SK-N-SH treated with all-trans-retinoic acid at 6 μM for 48 hours (cell line): Measurements from ENCODE around the gene GPRASP3.

Experiments used
- ISL1 ChIP-seq: fragments of 250-450 bp; sonication (Bioruptor Pico); IDR thresholded peaks from 2 replicates; pipeline ENCODE4 v2.1.2; 2022; ENCODE audit warnings: mild to moderate bottlenecking, moderate library complexity
- ZC3H10 ChIP-seq: fragments of 250-450 bp; sonication (Bioruptor Pico); IDR thresholded peaks from 2 replicates; pipeline ENCODE4 v1.5.1; 2021; ENCODE audit warnings: mild to moderate bottlenecking, moderate library complexity
- ZNF70 ChIP-seq: fragments of 450-650 bp; formaldehyde crosslinking; IDR thresholded peaks from 2 replicates; pipeline ENCODE4 v1.5.0; 2020; ENCODE audit warnings: mild to moderate bottlenecking, moderate library complexity

DNA sequence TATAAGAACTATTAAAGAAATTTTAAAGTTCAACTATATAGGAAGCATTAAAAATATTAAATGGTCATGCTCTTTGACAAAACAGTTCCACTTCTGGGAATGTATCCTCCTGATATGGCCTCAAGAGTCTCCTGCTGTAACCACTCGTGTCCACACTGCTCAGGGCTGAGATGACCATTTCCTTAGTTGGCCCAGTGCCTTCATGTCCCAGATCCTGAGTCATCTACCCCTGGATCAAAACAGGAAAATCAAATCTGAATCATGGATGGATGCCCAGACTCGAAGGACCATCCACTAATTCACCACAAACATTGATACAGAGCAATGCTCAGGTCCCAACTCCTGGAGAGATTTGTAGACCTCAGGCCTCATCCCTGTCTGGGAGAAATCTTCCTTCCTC is 44.7 kb downstream of the GPRASP3 start:
- TF ChIP-seq ISL1 (no peak), ZNF70 (no peak), ZC3H10 (CRISPR knock-in tag) (no peak)
